ENCODE data around the gene NRROS.

The NRROS gene

DNA sequence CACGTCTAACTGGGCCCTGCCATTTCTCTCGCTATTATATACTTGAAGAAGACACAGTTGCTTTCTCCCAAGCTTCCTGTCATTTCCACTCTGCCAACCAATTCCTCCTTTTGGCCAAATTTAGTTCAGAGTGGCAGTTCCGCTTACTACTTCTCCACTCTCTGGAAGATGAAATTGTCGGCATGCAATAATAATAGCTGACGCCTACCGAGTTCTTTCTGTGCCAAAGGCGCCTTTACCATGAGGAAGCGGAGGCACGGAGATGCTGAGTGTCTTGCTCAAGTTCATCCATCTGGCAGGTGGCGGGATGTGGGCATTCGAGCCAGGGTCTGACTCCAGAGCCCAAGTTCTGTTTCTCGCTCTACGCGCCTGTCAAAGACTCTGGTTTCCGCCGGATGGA, 14.6 kb upstream of the NRROS start:
- DNase-seq (ENCODE audit: low read depth in 2 of 2) = no peak
- TF ChIP-seq CTCF (IDR thresholded peaks at IDR 0.05; ENCODE audit: low read depth, low read length) = no peak
- no peak overlapping the region for H3K4me3 ChIP-seq (replicated peaks in 1 of 2; ENCODE audit: low read depth in 2 of 2, low read length in 2 of 2)

DNA sequence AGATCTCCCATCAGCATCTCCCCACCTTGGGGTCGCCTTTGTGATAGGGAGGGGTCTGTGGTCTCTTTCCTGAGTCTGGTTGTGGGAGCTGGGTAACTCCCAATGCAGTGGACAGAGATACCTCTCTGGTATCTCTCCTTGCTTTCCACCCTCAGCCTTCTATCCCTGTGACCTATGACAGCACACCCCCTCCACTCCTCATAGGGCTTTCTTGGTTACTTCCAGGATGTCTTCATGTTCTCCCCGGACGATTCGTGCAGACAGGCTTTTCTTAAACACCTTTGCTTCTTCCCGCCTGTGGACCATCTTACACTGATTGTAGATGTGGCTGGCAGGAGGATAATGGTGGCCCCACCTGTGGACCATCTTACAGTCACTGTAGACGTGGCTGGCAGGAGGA, 14.2 kb upstream of the NRROS start:
- no peak overlapping the region for H3K4me3 ChIP-seq (replicated peaks in 1 of 2; ENCODE audit: low read depth in 2 of 2, low read length in 2 of 2)
- DNase-seq (ENCODE audit: low read depth in 2 of 2) = no peak
- TF ChIP-seq CTCF (IDR thresholded peaks at IDR 0.05; ENCODE audit: low read depth, low read length) = no peak

- TF ChIP-seq CTCF (IDR thresholded peaks at IDR 0.05; ENCODE audit: low read depth, low read length) = no peak
- DNase-seq (ENCODE audit: low read depth in 2 of 2) = no peak
- H3K4me3 ChIP-seq (replicated peaks in 1 of 2; ENCODE audit: low read depth in 2 of 2, low read length in 2 of 2) = no peak overlapping the region
Observed at GRCh38 chr3:196627918-196628231, 11.6 kb upstream of the NRROS start.

DNA sequence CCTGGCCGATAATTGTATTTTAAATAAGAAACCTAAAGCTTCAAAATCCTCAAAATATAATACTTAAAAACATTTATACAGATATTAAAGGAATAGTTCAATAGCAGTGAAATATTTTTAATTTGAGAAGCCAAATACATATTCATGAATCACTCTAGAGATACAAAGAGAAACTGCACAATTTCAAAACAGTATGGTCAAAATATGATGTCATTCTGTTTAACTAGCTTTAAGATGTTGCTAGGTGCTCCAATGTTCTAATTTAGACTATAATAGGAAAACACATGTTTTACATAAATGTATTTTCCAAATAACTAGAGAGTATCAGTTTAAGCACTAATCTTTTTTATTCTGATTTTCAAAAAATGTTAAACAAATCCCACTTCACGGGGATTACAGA, 10.3 kb upstream of the NRROS start:
- TF ChIP-seq CTCF (IDR thresholded peaks at IDR 0.05; ENCODE audit: low read depth, low read length) = no peak
- DNase-seq (ENCODE audit: low read depth in 2 of 2) = no peak
- no peak overlapping the region for H3K4me3 ChIP-seq (replicated peaks in 1 of 2; ENCODE audit: low read depth in 2 of 2, low read length in 2 of 2)

GRCh38 chr3:196631682-196632045, 7.8 kb upstream of the NRROS start:
- peak overlapping the region; percentile 64 to 67 for H3K4me3 ChIP-seq (replicated peaks in 1 of 2; ENCODE audit: low read depth in 2 of 2, low read length in 2 of 2)
- no peak for DNase-seq (ENCODE audit: low read depth in 2 of 2)
- no peak for TF ChIP-seq CTCF (IDR thresholded peaks at IDR 0.05; ENCODE audit: low read depth, low read length)

GRCh38 chr3:196632046-196632751, 7.3 kb upstream of the NRROS start:
- peak overlapping the region; percentile 64 to 67 for H3K4me3 ChIP-seq (replicated peaks in 1 of 2; ENCODE audit: low read depth in 2 of 2, low read length in 2 of 2)
- peak; percentile 24 for TF ChIP-seq CTCF (IDR thresholded peaks at IDR 0.05; ENCODE audit: low read depth, low read length)
- DNase-seq (ENCODE audit: low read depth in 2 of 2) = peak; percentile 67 to 76

DNA sequence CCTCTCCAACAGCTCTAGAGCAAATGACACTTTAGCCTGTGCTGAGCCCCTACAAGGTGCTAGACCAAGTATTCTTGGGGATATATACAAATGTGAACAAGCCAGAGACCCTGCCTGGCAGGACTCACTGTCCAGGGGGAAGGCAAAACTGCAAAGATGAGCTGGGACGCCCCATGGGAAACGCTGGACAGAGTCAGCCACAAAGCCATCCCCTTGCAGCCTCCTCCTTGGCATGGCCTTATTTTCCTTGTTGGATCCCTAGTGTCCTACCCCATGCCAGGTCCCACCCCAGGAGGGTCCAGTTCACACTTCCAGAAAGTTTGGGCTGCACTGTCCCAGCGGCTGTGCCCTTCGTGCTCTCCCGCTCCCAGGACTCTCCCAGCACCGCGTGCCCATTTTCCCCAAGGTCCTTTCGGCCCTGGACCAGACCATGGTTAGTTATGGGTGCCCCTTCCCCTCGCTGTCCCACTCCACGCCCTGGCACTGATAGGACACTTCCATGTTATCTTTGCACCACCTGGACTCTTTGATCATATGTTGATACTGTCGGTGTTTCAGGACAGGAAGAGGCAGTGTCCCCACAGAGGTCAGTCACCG, 5.8 kb upstream of the NRROS start:
- no peak overlapping the region for H3K4me3 ChIP-seq (replicated peaks in 1 of 2; ENCODE audit: low read depth in 2 of 2, low read length in 2 of 2)
- DNase-seq (ENCODE audit: low read depth in 2 of 2) = no peak
- no peak for TF ChIP-seq CTCF (IDR thresholded peaks at IDR 0.05; ENCODE audit: low read depth, low read length)
